Glomerular endothelial cell (primary cell): ENCODE measurements around the gene MORN2. TPM values are rescaled to one million over a fixed set of nuclear protein-coding genes. Genes with fewer than 3 reads are reported as not detected.
"Not testable (repeated sequence)": the region's sequence is repeated elsewhere in the genome, so short reads cannot be mapped to it uniquely, and the experiment has no call there.

Experiments
- DNase-seq: peaks from one replicate; pipeline ENCODE4 v3.0.0-alpha.2; 2011; ENCODE audit warnings: low read depth, low spot score; ENCODE audit errors: extremely low read depth
- total RNA-seq: library from RNA; depleted of rRNA; stranded (reverse); fragments of >200 nt; gene quantifications from 2 replicates; pipeline ENCODE4 v1.2.3, GENCODE V29; 2015

The MORN2 gene
- total RNA-seq: 8.4 and 11.4 TPM in 2 replicates

- peak; percentile 25 for DNase-seq
Measured at GRCh38 chr2:38875576-38876367, at the start of gene MORN2, which contains the start of gene DHX57. TSS of gene MORN2 (plus strand) at chr2:38875976. TSS of gene DHX57 (minus strand) at chr2:38875934. CDS start at chr2:38868405, 7,529 bp downstream.

- DNase-seq: not testable (repeated sequence)
Measured at GRCh38 chr2:38827539-38828145, 48.1 kb upstream of the MORN2 start.

- DNase-seq: no peak
Measured at GRCh38 chr2:38828460-38828859, 47.3 kb upstream of the MORN2 start.

- no peak for DNase-seq
Measured at GRCh38 chr2:38829971-38830370, 45.8 kb upstream of the MORN2 start.

- DNase-seq: no peak
Measured at GRCh38 chr2:38830526-38831159, 45.1 kb upstream of the MORN2 start.

- peak; percentile 16 for DNase-seq
Measured at GRCh38 chr2:38835015-38835601, 40.7 kb upstream of the MORN2 start.

DNA sequence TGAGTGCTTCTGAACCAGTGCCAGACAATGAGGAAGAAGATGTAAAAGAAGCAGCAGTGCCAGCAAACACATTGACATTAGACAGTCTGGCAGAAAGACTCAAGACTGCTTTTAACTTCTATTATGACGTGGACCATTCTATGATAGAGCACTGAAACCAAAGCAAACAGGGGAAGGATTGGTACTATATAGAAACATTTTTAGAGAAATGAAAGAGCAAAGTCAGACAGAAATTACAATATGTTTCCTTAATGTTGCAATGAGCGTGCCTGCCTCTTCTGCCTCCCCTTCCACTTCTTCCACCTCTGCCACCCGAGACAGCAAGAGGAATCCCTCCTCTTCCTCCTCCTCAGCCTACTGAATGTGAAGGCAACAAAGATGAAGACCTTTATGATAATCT is 39.8 kb upstream of the MORN2 start:
- no peak for DNase-seq

- DNase-seq: no peak
Measured at GRCh38 chr2:38836791-38837190, 39.0 kb upstream of the MORN2 start.

GRCh38 chr2:38850045-38850444 is 25.7 kb upstream of the MORN2 start:
- DNase-seq: no peak

GRCh38 chr2:38856165-38856564 is 19.6 kb upstream of the MORN2 start:
- DNase-seq: no peak

DNA sequence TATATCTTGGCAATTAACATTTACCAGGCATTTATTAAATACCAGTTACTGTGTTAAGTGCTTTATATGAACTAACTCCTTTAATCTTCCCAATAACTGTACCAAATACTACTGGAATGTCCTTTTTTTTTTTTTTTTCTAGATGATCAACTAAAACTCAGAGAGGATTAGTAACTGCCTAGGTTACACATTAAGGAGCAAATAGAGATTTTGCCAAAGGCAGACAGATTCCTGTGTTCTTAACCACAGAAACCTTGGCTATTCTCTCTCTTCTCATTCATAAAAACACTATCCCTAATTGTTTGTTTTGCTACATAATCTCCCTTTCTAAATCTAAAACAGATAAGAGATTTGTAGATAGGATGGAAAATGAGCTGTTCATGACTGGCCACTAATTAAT is 13.3 kb upstream of the MORN2 start:
- no peak for DNase-seq

- no peak for DNase-seq
Measured at GRCh38 chr2:38863061-38863695, 12.6 kb upstream of the MORN2 start.

- no peak for DNase-seq
Measured at GRCh38 chr2:38866773-38867443, 8.9 kb upstream of the MORN2 start.

DNA sequence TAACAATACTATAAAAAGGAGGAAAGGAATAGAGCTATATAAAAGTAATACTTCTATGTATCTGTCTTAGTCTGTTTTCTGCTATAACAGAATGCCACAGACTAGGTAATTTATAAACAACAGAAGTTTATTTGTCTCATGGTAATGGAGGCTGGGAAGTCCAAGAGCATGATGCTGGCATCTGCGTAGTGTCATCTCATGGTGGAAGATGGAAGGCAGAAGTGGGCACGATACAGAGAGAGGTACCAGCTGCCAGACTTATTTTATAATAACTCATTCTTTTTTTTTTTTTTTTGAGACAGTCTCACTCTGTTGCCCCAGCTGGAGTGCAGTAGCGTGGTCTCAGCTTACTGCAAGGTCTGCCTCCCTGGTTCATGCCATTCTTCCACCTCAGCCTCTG is 4.3 kb upstream of the MORN2 start:
- DNase-seq: no peak

DNA sequence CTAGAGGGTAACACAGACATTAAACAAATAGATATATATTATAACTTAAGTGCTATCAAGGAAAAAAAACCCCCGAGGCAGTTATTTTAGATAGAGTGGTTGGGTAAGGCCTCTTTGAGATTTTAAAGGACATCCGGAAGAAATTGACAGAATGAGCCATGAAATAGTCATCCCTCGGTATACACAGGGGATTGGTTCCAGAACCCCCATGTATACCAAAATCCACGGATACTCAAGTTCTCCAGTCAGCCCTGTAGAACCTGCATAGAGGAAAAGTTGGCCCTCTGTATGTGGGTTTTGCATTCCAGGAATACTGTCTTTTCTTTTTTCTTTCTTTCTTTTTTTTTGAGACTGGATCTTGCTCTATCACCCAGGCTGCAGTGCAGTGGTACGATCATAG is 2.0 kb upstream of the MORN2 start:
- DNase-seq: no peak

DNA sequence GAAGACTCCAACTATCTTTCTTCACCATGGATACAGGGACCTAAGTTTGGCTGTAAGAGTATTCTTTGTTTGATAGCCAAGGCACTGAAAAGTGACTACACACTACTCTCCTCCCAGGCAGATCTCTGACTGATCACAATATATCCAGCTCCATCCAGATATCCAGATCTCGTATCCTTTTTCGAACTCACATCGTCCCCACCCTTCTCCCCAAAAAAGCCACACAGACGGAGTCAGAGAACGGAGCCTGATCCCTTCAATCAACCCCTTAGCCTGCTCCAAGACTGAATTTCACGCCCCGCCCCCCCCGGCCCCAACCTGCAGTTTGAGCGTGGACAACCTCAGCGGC is 575 bp upstream of the MORN2 start:
- no peak for DNase-seq

DNA sequence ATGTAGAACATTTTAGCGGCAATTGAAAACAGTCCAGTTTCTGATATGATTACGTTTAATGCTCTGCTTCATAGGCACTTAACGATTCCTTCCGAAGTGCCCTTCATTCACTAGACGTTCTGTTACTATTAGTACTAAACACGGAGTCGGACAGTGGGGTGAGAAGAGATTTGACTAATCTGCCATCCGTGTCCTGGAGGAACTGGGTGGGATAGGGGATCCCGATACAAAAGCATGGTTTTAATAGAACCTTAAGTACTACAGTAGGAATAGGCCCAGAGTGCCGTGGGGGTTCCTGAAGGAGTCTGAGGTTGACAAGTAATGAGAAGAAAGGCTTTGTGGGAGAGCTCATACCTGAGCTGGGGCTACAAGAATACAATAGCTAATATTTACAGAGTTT is 631 bp downstream of the MORN2 start:
- no peak for DNase-seq

DNA sequence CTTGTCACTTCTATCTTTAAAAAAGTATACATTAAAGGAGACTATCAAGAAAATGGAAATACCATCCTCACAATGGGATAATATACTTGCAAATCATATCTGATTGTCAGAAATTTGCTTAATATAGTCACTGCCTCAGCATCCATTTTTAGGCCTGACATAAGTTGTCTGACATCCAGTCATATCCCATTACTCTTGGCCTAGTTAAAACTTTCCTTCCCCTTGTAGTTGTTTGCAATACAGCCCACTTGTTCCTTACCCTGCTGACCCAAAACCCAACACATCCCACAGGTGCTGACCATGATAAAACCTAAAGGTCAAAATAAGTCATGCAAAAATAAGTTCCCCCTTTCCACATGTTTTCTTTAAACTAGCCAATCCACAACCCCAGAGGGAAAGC is 10.3 kb downstream of the MORN2 start:
- no peak for DNase-seq

DNA sequence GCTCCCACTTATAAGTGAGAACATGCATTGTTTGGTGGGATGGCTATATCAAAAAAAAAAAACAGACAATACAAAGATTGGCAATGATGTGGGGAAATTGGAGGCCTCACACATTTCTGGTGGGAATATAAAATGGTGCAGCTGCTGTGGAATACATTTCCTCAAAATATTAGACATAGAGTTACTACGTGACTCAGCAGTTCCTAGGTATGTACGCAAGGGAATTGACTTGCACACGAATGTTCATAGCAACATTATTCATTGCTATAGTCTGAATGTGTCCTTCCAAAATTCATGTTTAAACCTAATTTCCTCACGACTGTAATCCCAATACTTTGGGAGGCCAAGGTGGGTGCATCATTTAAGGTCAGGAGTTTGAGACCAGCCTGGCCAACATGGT is 11.6 kb downstream of the MORN2 start:
- no peak for DNase-seq

DNA sequence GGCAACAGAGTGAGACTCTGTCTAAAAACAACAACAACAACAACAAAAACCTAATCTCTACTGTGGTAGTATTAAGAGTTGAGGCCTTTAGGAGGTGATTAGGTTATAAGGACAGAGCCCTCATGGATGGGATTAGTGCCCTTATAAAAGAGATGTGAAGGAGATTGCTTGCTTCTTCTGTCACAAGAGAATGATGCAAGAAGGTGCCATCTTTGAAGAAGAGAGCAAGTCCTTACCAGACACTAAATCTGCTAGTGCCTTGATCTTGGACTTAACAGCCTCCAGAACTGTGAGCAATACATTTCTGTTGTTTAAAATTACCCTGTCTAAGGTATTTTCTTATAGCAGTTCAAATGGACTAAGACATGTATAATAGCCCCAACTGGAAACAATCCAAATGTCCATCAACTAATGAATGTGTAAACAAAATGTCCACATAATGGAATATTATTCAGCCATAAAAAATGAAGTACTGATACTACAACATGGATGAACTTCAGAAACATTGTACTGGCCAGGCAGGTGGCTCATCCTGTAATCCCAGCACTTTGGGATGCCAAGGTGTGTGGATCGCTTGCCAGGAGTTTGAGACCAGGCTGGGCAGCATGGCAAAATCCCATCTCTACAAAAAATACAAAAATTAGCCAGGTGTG is 12.3 kb downstream of the MORN2 start:
- no peak for DNase-seq
